A673 (cell line): Measurements from ENCODE around the gene PLEKHF1. TPM values are rescaled to one million over a fixed set of nuclear protein-coding genes. Genes with fewer than 3 reads are reported as not detected.

Experiments used
- BruUV-seq: library from RNA; stranded (reverse); fragments of 400-500 nt; replicated peaks from 2 replicates; lab custom pipeline; 2021; lab: Mats Ljungman, UMichigan
- CTCF ChIA-PET: fragments of 300-600 bp; sonication (Branson Sonifier 250); formaldehyde crosslinking; loops from one replicate; lab custom pipeline; 2022; ENCODE audit warnings: antibody characterized with exemption; lab: Charles Lee
- POLR2A ChIA-PET: fragments of 300-600 bp; sonication (Branson Sonifier 250); formaldehyde crosslinking; loops from one replicate; lab custom pipeline; 2022; ENCODE audit warnings: antibody characterized with exemption; ENCODE audit not compliant: low non-redundant PET; lab: Charles Lee
- DNase-seq: peaks from one replicate; pipeline ENCODE4 v3.0.0-alpha.2; 2015; ENCODE audit warnings: low spot score
- H3K27ac ChIP-seq: fragments of 200-600 bp; sonication (generic); 2 replicates; pipeline ENCODE4 v1.5.1; 2016; ENCODE audit warnings: mixed run types, low read depth, mild to moderate bottlenecking, mixed read lengths, antibody characterized with exemption, low read length; ENCODE audit not compliant: poor library complexity, severe bottlenecking
- H3K27me3 ChIP-seq: fragments of 200-600 bp; sonication (generic); replicated peaks from 2 replicates; pipeline ENCODE4 v1.6.1; 2017; ENCODE audit warnings: mixed run types, low read depth, mild to moderate bottlenecking, mixed read lengths, antibody characterized with exemption, low read length; ENCODE audit not compliant: insufficient read depth, poor library complexity
- H3K36me3 ChIP-seq: fragments of 200-600 bp; sonication (generic); 2 replicates; pipeline ENCODE4 v1.6.1; 2016; ENCODE audit warnings: mixed run types, mild to moderate bottlenecking, mixed read lengths, antibody characterized with exemption, low read length; ENCODE audit not compliant: insufficient read depth, poor library complexity, severe bottlenecking
- H3K4me1 ChIP-seq: fragments of 200-600 bp; sonication (generic); 2 replicates; pipeline ENCODE4 v1.6.1; 2017; ENCODE audit warnings: mixed run types, mild to moderate bottlenecking, mixed read lengths, antibody characterized with exemption, low read length; ENCODE audit not compliant: insufficient read depth, poor library complexity, severe bottlenecking
- H3K4me3 ChIP-seq: fragments of 200-600 bp; sonication (generic); 2 replicates; pipeline ENCODE4 v1.5.1; 2016; ENCODE audit warnings: low read depth, mixed run types, mild to moderate bottlenecking, mixed read lengths, low read length; ENCODE audit not compliant: poor library complexity, severe bottlenecking
- H3K9me3 ChIP-seq: fragments of 200-600 bp; sonication (generic); 2 replicates; pipeline ENCODE4 v1.6.1; 2016; ENCODE audit warnings: mixed run types, low read depth, mild to moderate bottlenecking, mixed read lengths, antibody characterized with exemption, low read length; ENCODE audit not compliant: poor library complexity, severe bottlenecking
- CTCF ChIP-seq: fragments of 300-800, 200-600 bp; sonication (generic); conservative IDR thresholded peaks from 2 replicates; pipeline ENCODE4 v1.5.1; 2017; ENCODE audit warnings: low read depth, mild to moderate bottlenecking, antibody characterized with exemption, low read length, moderate library complexity, mixed read lengths
- EZH2 ChIP-seq: fragments of 200-600 bp; sonication (generic); IDR thresholded peaks from 2 replicates; pipeline ENCODE4 v1.6.1; 2017; ENCODE audit warnings: borderline replicate concordance, low read depth, mild to moderate bottlenecking, mixed read lengths, antibody characterized with exemption, low read length; ENCODE audit not compliant: poor library complexity, severe bottlenecking
- intact Hi-C: fragments of 100-400 bp; cut with micrococcal nuclease; formaldehyde crosslinking; loops from one replicate; pipeline ENCODE4 v1.10.0; 2022; ENCODE audit not compliant: unreplicated experiment
- total RNA-seq: library from RNA; stranded (reverse); gene quantifications from 2 replicates; pipeline ENCODE4 v1.2.3, GENCODE V29; 2021

The PLEKHF1 gene
- total RNA-seq, 1 experiment from 2014 or later: not detected

GRCh38 chr19:29620931-29621351, 44.3 kb upstream of the PLEKHF1 start:
- Histone ChIP-seq H3K9me3 (no peaks in the 10 kb centered on the region), H3K4me1 (no peaks in the 10 kb centered on the region), H3K27me3 (peaks cover 16% of the 10 kb centered on the region), H3K36me3 (no peaks in the 10 kb centered on the region), H3K4me3 (no peak overlapping the region), H3K27ac (no peak overlapping the region)
- no peak for TF ChIP-seq CTCF
- no TSS peak for BruUV-seq
- intact Hi-C loops: no loop called here
- DNase-seq: no peak
- POLR2A ChIA-PET: interaction anchor here (0.7 kb wide), 1 partner anchor 11 kb away, joined by 3 read pairs; no protein-coding TSS in a partner anchor
- CTCF ChIA-PET: no interaction called here

- POLR2A ChIA-PET: no interaction called here
These were observed 42.8 kb upstream of the PLEKHF1 start for GRCh38 chr19:29622166-29623070.

GRCh38 chr19:29623726-29624488, 41.4 kb upstream of the PLEKHF1 start:
- ChIA-PET POLR2A (no interaction called here), CTCF (no interaction called here)
- peaks cover 15% of the 10 kb centered on the region for H3K27me3 ChIP-seq
- H3K36me3 ChIP-seq: no peaks in the 10 kb centered on the region
- H3K4me1 ChIP-seq: no peaks in the 10 kb centered on the region
- no peak overlapping the region for H3K27ac ChIP-seq
- H3K4me3 ChIP-seq: no peak overlapping the region
- BruUV-seq: no TSS peak
- TF ChIP-seq CTCF: no peak
- no peak for TF ChIP-seq EZH2
- intact Hi-C loops: no loop called here
- DNase-seq: no peak
- no peaks in the 10 kb centered on the region for H3K9me3 ChIP-seq

More at GRCh38 chr19:29622166-29623070, 42.8 kb upstream of the PLEKHF1 start:
- no peak overlapping the region for H3K4me3 ChIP-seq
- CTCF ChIA-PET: no interaction called here
- H3K36me3 ChIP-seq: no peaks in the 10 kb centered on the region
- intact Hi-C loops: no loop called here
- no peak overlapping the region for H3K27ac ChIP-seq
- BruUV-seq: no TSS peak
- TF ChIP-seq EZH2: no peak
- no peak for TF ChIP-seq CTCF
- peaks cover 16% of the 10 kb centered on the region for H3K27me3 ChIP-seq
- H3K4me1 ChIP-seq: no peaks in the 10 kb centered on the region
- DNase-seq: no peak
- H3K9me3 ChIP-seq: no peaks in the 10 kb centered on the region
